H1 (cell line): ENCODE measurements around the gene FRRS1L. TPM values are rescaled to one million over a fixed set of nuclear protein-coding genes. Genes with fewer than 3 reads are reported as not detected.

ENCODE experiments used
- CTCF ChIA-PET: fragments of 300-600 bp; sonication (Branson Sonifier 250); formaldehyde crosslinking; loops from one replicate; lab custom pipeline; 2021; ENCODE audit not compliant: partially characterized antibody; lab: Charles Lee
- POLR2A ChIA-PET: fragments of 300-600 bp; sonication (Branson Sonifier 250); formaldehyde crosslinking; loops from one replicate; lab custom pipeline; 2021; ENCODE audit warnings: inconsistent platforms; ENCODE audit not compliant: partially characterized antibody; lab: Charles Lee
- DNase-seq, 2 experiments: peaks; one replicate each; pipeline versions ENCODE4 v3.0.0 to v3.0.0-alpha.2; 2010 to 2022; ENCODE audit warnings: low spot score in 2 of 2, low read depth in 1 of 2, mixed read lengths in 1 of 2
- FAIRE-seq: peaks from 2 replicates; lab custom pipeline; 2011; peaks lifted over from hg19 to GRCh38; lab: Jason Lieb, UNC
- H2AFZ ChIP-seq: 2 replicates; pipeline ENCODE4 v1.8.1; 2012; ENCODE audit warnings: low read length, inconsistent platforms
- H2AK5ac ChIP-seq: 2 replicates; pipeline ENCODE4 v1.6.1; 2013; ENCODE audit warnings: low read depth, low read length
- H2BK120ac ChIP-seq: replicated peaks from 2 replicates; pipeline ENCODE3; 2013; ENCODE audit warnings: low read depth, low read length, inconsistent platforms
- H2BK12ac ChIP-seq: 2 replicates; pipeline ENCODE4 v1.6.1; 2013; ENCODE audit warnings: low read depth, low read length
- H2BK15ac ChIP-seq: 2 replicates; pipeline ENCODE4 v1.6.1; 2013; ENCODE audit warnings: low read length
- H2BK20ac ChIP-seq: 2 replicates; pipeline ENCODE4 v1.6.1; 2013; ENCODE audit warnings: low read length
- H2BK5ac ChIP-seq: 2 replicates; pipeline ENCODE4 v1.6.1; 2013; ENCODE audit warnings: low read depth, low read length
- H3K14ac ChIP-seq: 2 replicates; pipeline ENCODE4 v1.6.1; 2013; ENCODE audit warnings: inconsistent platforms; ENCODE audit not compliant: insufficient read length
- H3K18ac ChIP-seq: 2 replicates; pipeline ENCODE4 v1.6.1; 2013; ENCODE audit warnings: low read length; ENCODE audit errors: extremely low read depth
- H3K23ac ChIP-seq: 2 replicates; pipeline ENCODE4 v1.6.1; 2013; ENCODE audit warnings: inconsistent platforms; ENCODE audit not compliant: insufficient read length
- H3K23me2 ChIP-seq: 2 replicates; pipeline ENCODE4 v1.6.1; 2013; ENCODE audit warnings: low read depth, low read length
- H3K27ac ChIP-seq: 2 replicates; pipeline ENCODE4 v1.6.1; 2011; ENCODE audit warnings: low read depth, low read length, inconsistent platforms
- H3K27me3 ChIP-seq, 4 experiments: replicated peaks in 1 of 4; 1 replicate in 1 of 4; 2 replicates in 3 of 4; pipeline versions ENCODE4 v1.6.1 to v1.8.1; 2011 to 2013; ENCODE audit warnings: low read length in 3 of 4, mild to moderate bottlenecking in 3 of 4, inconsistent platforms in 2 of 4, mixed read lengths in 2 of 4, moderate library complexity in 1 of 4; ENCODE audit not compliant: control insufficient read depth in 3 of 4, insufficient read depth in 3 of 4; ENCODE audit errors: extremely low read depth in 1 of 4
- H3K36me3 ChIP-seq, 4 experiments: 2 replicates each; pipeline versions ENCODE4 v1.6.1 to v1.8.1; 2011 to 2013; ENCODE audit warnings: mild to moderate bottlenecking in 4 of 4, low read length in 3 of 4, moderate library complexity in 2 of 4, control low read depth in 1 of 4, inconsistent platforms in 1 of 4; ENCODE audit not compliant: insufficient read depth in 4 of 4, control insufficient read depth in 2 of 4
- H3K4ac ChIP-seq: replicated peaks from 2 replicates; pipeline ENCODE3; 2013; ENCODE audit warnings: low read length, low read depth, mixed read lengths, inconsistent platforms; ENCODE audit not compliant: insufficient read length
- H3K4me1 ChIP-seq, 4 experiments: replicated peaks in 1 of 4; 1 replicate in 1 of 4; 2 replicates in 3 of 4; pipeline versions ENCODE4 v1.6.1 to v1.8.1; 2011 to 2013; ENCODE audit warnings: low read length in 3 of 4, inconsistent platforms in 2 of 4, mixed read lengths in 1 of 4; ENCODE audit not compliant: insufficient read depth in 4 of 4, control insufficient read depth in 3 of 4
- H3K4me2 ChIP-seq, 2 experiments: 2 replicates each; pipeline versions ENCODE4 v1.6.1 to v1.8.1; 2011 to 2013; ENCODE audit warnings: low read depth in 2 of 2, low read length in 2 of 2, control low read depth in 1 of 2, inconsistent platforms in 1 of 2, mild to moderate bottlenecking in 1 of 2; ENCODE audit not compliant: insufficient read depth in 1 of 2
- H3K4me3 ChIP-seq, 4 experiments: fragments of 200-600, 300-600 bp in 1 of 4; sonication (generic), shearing (Covaris generic), sonication (Bioruptor Twin) in 1 of 4; 2 replicates each; pipeline versions ENCODE4 v1.5.1 to v1.8.1; 2011 to 2016; ENCODE audit warnings: low read length in 4 of 4, low read depth in 3 of 4, control low read depth in 2 of 4, inconsistent platforms in 2 of 4, mild to moderate bottlenecking in 2 of 4, mixed read lengths in 1 of 4, moderate library complexity in 1 of 4; ENCODE audit not compliant: insufficient read depth in 2 of 4; ENCODE audit errors: extremely low read depth in 1 of 4
- H3K56ac ChIP-seq: replicated peaks from 2 replicates; pipeline ENCODE3; 2013; ENCODE audit warnings: low read depth, mild to moderate bottlenecking, mixed read lengths, low read length, inconsistent platforms; ENCODE audit not compliant: insufficient read length
- H3K79me1 ChIP-seq: 2 replicates; pipeline ENCODE4 v1.6.1; 2013; ENCODE audit warnings: low read depth, low read length, control low read depth
- H3K79me2 ChIP-seq, 2 experiments: 2 replicates each; pipeline versions ENCODE4 v1.6.1 to v1.8.1; 2012 to 2013; ENCODE audit warnings: low read length in 2 of 2, mild to moderate bottlenecking in 2 of 2, inconsistent platforms in 1 of 2; ENCODE audit not compliant: insufficient read depth in 2 of 2, control insufficient read depth in 1 of 2
- H3K9ac ChIP-seq, 4 experiments: replicated peaks in 1 of 4; 1 replicate in 1 of 4; 2 replicates in 3 of 4; pipeline versions ENCODE4 v1.6.1 to v1.8.1; 2011 to 2013; ENCODE audit warnings: low read depth in 3 of 4, low read length in 3 of 4, control low read depth in 2 of 4, mild to moderate bottlenecking in 2 of 4, moderate library complexity in 2 of 4, inconsistent platforms in 1 of 4; ENCODE audit errors: extremely low read depth in 1 of 4
- H3K9me3 ChIP-seq, 2 experiments: 2 replicates each; pipeline versions ENCODE4 v1.6.1 to v1.8.1; 2012 to 2013; ENCODE audit warnings: mild to moderate bottlenecking in 2 of 2, moderate library complexity in 2 of 2, control low read depth in 1 of 2, inconsistent platforms in 1 of 2, low read depth in 1 of 2, low read length in 1 of 2, mixed read lengths in 1 of 2; ENCODE audit not compliant: insufficient read depth in 2 of 2
- H4K20me1 ChIP-seq, 2 experiments: replicated peaks in 1 of 2; 2 replicates each; pipeline versions ENCODE3 to v1.8.1; 2011 to 2013; ENCODE audit warnings: inconsistent platforms in 2 of 2, low read length in 2 of 2, mild to moderate bottlenecking in 1 of 2; ENCODE audit not compliant: insufficient read depth in 2 of 2, control insufficient read depth in 1 of 2
- H4K5ac ChIP-seq: 2 replicates; pipeline ENCODE4 v1.6.1; 2013; ENCODE audit warnings: low read length, low read depth, mixed read lengths, inconsistent platforms; ENCODE audit not compliant: insufficient read length
- H4K8ac ChIP-seq: 2 replicates; pipeline ENCODE4 v1.8.0; 2013; ENCODE audit warnings: mild to moderate bottlenecking, moderate library complexity, low read length, inconsistent platforms; ENCODE audit not compliant: insufficient read depth; ENCODE audit errors: extremely low read depth
- H4K91ac ChIP-seq: replicated peaks from 2 replicates; pipeline ENCODE3; 2013; ENCODE audit warnings: low read length, mixed read lengths, inconsistent platforms; ENCODE audit not compliant: insufficient read length
- BACH1 ChIP-seq: IDR thresholded peaks from 2 replicates; pipeline ENCODE4 v1.6.1; 2012; ENCODE audit warnings: low read length, improper control_type of control experiment
- BRCA1 ChIP-seq: IDR thresholded peaks from 2 replicates; pipeline ENCODE4 v1.6.1; 2012; ENCODE audit warnings: low read depth, low read length, improper control_type of control experiment
- EGR1 ChIP-seq: IDR thresholded peaks from 2 replicates; pipeline ENCODE4 v1.6.1; 2011; ENCODE audit warnings: low read depth, low read length, borderline replicate concordance
- EP300 ChIP-seq, 2 experiments: IDR thresholded peaks; 1 replicate in 1 of 2; 2 replicates in 1 of 2; pipeline ENCODE4 v1.6.1; 2011 to 2012; ENCODE audit warnings: low read depth in 2 of 2, low read length in 2 of 2, mild to moderate bottlenecking in 2 of 2, borderline replicate concordance in 1 of 2, inconsistent platforms in 1 of 2, moderate library complexity in 1 of 2
- JUN ChIP-seq: IDR thresholded peaks from 2 replicates; pipeline ENCODE4 v1.6.1; 2011; ENCODE audit warnings: low read depth, mild to moderate bottlenecking, improper control_type of control experiment, low read length
- SIN3A ChIP-seq, 2 experiments: IDR thresholded peaks in 1 of 2; conservative IDR thresholded peaks in 1 of 2; 2 replicates each; pipeline ENCODE4 v1.6.1; 2011 to 2012; ENCODE audit warnings: low read length in 2 of 2, improper control_type of control experiment in 1 of 2, low read depth in 1 of 2, mild to moderate bottlenecking in 1 of 2
- SRF ChIP-seq: IDR thresholded peaks from 2 replicates; pipeline ENCODE4 v1.6.1; 2011; ENCODE audit warnings: mild to moderate bottlenecking, low read depth, low read length, moderate library complexity
- SUZ12 ChIP-seq: fragments of 200-600 bp; sonication (generic); IDR thresholded peaks from 2 replicates; pipeline ENCODE4 v1.6.1; 2012; ENCODE audit warnings: mild to moderate bottlenecking, inconsistent platforms, low read length, moderate library complexity, mixed read lengths
- USF2 ChIP-seq: IDR thresholded peaks from 2 replicates; pipeline ENCODE4 v1.6.1; 2011; ENCODE audit warnings: low read length, improper control_type of control experiment
- YY1 ChIP-seq: IDR thresholded peaks from 2 replicates; pipeline ENCODE4 v1.6.1; 2011; ENCODE audit warnings: low read depth, mild to moderate bottlenecking, low read length
- WGBS, 2 experiments: shearing (Covaris generic) in 1 of 2; methylation state at CpG; one replicate each; pipeline versions ENCODE4 v1.1.6 to v1.1.7; 2013 to 2015; ENCODE audit warnings: low lambda C conversion rate in 2 of 2, mixed read lengths in 2 of 2, inconsistent platforms in 1 of 2, low coverage in 1 of 2, missing lambda C conversion rate in 1 of 2; ENCODE audit not compliant: insufficient replicate concordance in 2 of 2, insufficient coverage in 1 of 2, insufficient read length in 1 of 2; ENCODE audit errors: extremely low coverage in 1 of 2, missing lambda C conversion rate in 1 of 2; 5-methylcytosine and 5-hydroxymethylcytosine counted together
- polyA plus RNA-seq, 7 experiments: library from polyadenylated mRNA; depleted of rRNA in 3 of 7; stranded (reverse) in 5 of 7; unstranded in 2 of 7; fragments of >200 nt in 5 of 7; fragments of 200-250 nt in 2 of 7; gene quantifications; 1 replicate in 5 of 7; 2 replicates in 1 of 7; 4 replicates in 1 of 7; pipeline versions ENCODE4 v1.2.1 to v1.2.3, GENCODE V29; 2011 to 2013; ENCODE audit warnings: missing spikeins in 2 of 7, mixed read lengths in 2 of 7
- total RNA-seq: library from RNA; stranded (reverse); fragmentation: NEBNext Ultra II Directional; extraction: Animal tissue kit (Norgen Biotek cat#: 25700); gene quantifications from 2 replicates; pipeline ENCODE4 v1.2.1, GENCODE V29; 2021

Gene FRRS1L
- total and polyA plus RNA-seq, 2 of the 8 experiments (the other 6 are each of a cell fraction or from before 2014, with no cell fraction given): 1.0 to 2.2 TPM

- H2BK15ac ChIP-seq: no peak overlapping the region
- no peak overlapping the region for H2AFZ ChIP-seq
- H2BK5ac ChIP-seq: no peak overlapping the region
- H3K27me3 ChIP-seq: no peaks in the 10 kb centered on the region
- H2BK120ac ChIP-seq: no peak overlapping the region
- TF ChIP-seq EGR1: no peak
- no peak for TF ChIP-seq EP300 (IDR thresholded peaks at IDR 0.05; ENCODE audit: borderline replicate concordance in 1 of 2, low read depth in 2 of 2, low read length in 2 of 2)
- no peak for TF ChIP-seq SIN3A (conservative IDR thresholded peaks at IDR 0.05 in 1 of 2, IDR thresholded peaks at IDR 0.05 in 1 of 2; ENCODE audit: low read depth in 1 of 2, low read length in 2 of 2)
- no peak for TF ChIP-seq SUZ12
- TF ChIP-seq SRF: no peak
- TF ChIP-seq BRCA1: no peak
- no peak for TF ChIP-seq YY1
- TF ChIP-seq USF2: no peak
- TF ChIP-seq JUN: no peak
- TF ChIP-seq BACH1: no peak
- H3K27ac ChIP-seq: no peak overlapping the region
- H4K91ac ChIP-seq: no peak overlapping the region
- no peak for DNase-seq
- CTCF ChIA-PET: interaction anchor here (1.0 to 1.2 kb wide), 2 partner anchors 25 to 89 kb away, joined by 3 to 4 read pairs; no protein-coding TSS in a partner anchor
- FAIRE-seq: no peak
- H3K9ac ChIP-seq: no peak overlapping the region; a peak in 1 of 7 replicates
- no peaks in the 10 kb centered on the region for H3K23me2 ChIP-seq
- H3K23ac ChIP-seq: no peak overlapping the region
- H2BK12ac ChIP-seq: no peak overlapping the region
- no peak overlapping the region for H2BK20ac ChIP-seq
- H3K36me3 ChIP-seq: peaks cover 6 to 38% (median 7%) of the 10 kb centered on the region in 4 experiments; a peak in 5 of 8 replicates
- H3K4me2 ChIP-seq: no peak overlapping the region
- H3K79me2 ChIP-seq: peaks cover 0 to 72% of the 10 kb centered on the region in 2 experiments; a peak in 3 of 4 replicates
- no peak overlapping the region for H3K14ac ChIP-seq
- no peak overlapping the region for H3K56ac ChIP-seq
- H3K18ac ChIP-seq: no peak overlapping the region
- WGBS, 2 experiments: 95% methylated on average over 6 of the region's 6 CpGs; no CpG with 5 or more reads in 1 of the 2 experiments
- no peak overlapping the region for H3K4ac ChIP-seq
- no peak overlapping the region for H3K4me3 ChIP-seq
- H3K79me1 ChIP-seq: peaks cover 4% of the 10 kb centered on the region; the same call in 1 of the 2 replicates
- H4K5ac ChIP-seq: no peak overlapping the region
- peaks cover 2 to 16% of the 10 kb centered on the region in 2 experiments for H4K20me1 ChIP-seq
- no peaks in the 10 kb centered on the region for H3K9me3 ChIP-seq
- POLR2A ChIA-PET: no interaction called here
- no peak overlapping the region for H2AK5ac ChIP-seq
- no peak overlapping the region for H4K8ac ChIP-seq
- H3K4me1 ChIP-seq: peaks cover 2 to 9% (median 7%) of the 10 kb centered on the region in 4 experiments; a peak in 5 of 7 replicates
Observed at GRCh38 chr9:109094268-109094667, 72.8 kb downstream of the FRRS1L start.
